ENCODE measurements around the gene ISG15.
"Not testable (repeated sequence)": the region's sequence is repeated elsewhere in the genome, so short reads cannot be mapped to it uniquely, and the experiment has no call there.

ISG15 gene

DNA sequence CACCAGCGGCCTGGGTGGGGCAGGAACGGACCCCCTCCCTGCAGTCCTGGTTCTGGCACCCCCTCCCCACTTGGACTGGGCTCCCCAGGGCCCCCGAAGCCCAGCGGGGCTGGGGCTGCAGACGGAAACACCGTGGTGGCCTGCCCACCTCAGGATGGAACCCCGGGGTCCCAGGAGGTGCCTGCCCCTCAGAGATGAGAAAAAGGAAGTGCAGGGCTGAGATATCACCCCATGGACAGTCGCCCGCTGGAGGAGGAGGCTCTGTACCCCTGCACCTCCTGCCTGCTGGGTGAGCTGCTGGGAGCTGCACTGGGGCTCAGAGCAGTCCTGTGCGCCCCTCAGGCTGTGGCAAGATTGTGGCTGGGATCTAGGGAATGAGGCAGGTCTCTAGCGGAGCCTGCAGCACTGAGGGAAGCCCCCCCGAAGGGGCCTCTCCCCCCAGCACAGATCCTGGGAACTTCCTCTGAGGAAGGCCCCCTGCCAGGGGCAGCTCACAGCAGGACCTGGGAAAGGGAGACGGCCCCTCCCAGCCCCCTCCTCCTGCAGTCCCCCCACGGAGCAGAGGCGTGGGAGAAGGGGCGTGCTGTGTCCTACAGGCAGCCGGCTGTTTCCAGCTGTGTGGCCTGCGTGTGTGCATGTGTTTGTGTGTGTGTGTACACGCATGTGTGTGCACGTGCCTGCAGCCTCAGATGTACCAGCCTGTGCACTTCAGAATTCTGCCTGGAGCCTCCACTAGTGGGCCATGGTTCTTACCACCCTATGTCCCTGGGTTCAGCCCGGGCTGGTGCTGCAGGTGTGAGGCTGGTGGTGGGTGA is 13.5 kb downstream of the ISG15 start:
- ChIA-PET CTCF (no interaction called here), POLR2A (no interaction called here)
- H3K4me3 ChIP-seq (ENCODE audit: low read depth, low read length) = no peak overlapping the region
- TF ChIP-seq, protein P1, sequence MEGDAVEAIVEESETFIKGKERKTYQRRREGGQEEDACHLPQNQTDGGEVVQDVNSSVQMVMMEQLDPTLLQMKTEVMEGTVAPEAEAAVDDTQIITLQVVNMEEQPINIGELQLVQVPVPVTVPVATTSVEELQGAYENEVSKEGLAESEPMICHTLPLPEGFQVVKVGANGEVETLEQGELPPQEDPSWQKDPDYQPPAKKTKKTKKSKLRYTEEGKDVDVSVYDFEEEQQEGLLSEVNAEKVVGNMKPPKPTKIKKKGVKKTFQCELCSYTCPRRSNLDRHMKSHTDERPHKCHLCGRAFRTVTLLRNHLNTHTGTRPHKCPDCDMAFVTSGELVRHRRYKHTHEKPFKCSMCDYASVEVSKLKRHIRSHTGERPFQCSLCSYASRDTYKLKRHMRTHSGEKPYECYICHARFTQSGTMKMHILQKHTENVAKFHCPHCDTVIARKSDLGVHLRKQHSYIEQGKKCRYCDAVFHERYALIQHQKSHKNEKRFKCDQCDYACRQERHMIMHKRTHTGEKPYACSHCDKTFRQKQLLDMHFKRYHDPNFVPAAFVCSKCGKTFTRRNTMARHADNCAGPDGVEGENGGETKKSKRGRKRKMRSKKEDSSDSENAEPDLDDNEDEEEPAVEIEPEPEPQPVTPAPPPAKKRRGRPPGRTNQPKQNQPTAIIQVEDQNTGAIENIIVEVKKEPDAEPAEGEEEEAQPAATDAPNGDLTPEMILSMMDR (IDR thresholded peaks at IDR 0.05; ENCODE audit: insufficient read depth, low read length, missing control alignments) = no peak
- no peak for DNase-seq (ENCODE audit: low read depth, low spot score)

DNA sequence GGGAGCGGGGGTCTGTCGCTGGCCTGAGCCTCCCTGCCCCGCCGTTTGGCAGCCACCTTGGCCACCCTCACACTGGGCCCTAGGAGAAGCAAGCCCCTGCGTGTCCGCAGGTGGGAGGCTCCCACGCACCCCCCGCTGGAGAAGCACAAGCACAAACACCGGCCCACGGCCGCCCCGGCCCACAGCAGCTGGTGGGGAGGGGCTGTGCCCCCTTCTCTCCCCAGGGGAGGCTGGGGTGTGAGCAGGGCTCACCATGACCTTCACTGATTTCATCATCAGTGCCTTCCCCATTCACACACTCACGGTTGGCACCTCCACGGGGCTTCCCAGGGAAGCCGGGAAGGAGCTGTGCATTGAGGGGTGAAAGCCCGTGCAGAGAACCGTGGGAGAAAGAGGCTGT is 14.5 kb downstream of the ISG15 start:
- ChIA-PET CTCF (no interaction called here), POLR2A (no interaction called here)
- TF ChIP-seq, protein P1 (IDR thresholded peaks at IDR 0.05; ENCODE audit: insufficient read depth, low read length, missing control alignments) = no peak
- DNase-seq (ENCODE audit: low read depth, low spot score) = no peak
- no peak overlapping the region for H3K4me3 ChIP-seq (ENCODE audit: low read depth, low read length)

DNA sequence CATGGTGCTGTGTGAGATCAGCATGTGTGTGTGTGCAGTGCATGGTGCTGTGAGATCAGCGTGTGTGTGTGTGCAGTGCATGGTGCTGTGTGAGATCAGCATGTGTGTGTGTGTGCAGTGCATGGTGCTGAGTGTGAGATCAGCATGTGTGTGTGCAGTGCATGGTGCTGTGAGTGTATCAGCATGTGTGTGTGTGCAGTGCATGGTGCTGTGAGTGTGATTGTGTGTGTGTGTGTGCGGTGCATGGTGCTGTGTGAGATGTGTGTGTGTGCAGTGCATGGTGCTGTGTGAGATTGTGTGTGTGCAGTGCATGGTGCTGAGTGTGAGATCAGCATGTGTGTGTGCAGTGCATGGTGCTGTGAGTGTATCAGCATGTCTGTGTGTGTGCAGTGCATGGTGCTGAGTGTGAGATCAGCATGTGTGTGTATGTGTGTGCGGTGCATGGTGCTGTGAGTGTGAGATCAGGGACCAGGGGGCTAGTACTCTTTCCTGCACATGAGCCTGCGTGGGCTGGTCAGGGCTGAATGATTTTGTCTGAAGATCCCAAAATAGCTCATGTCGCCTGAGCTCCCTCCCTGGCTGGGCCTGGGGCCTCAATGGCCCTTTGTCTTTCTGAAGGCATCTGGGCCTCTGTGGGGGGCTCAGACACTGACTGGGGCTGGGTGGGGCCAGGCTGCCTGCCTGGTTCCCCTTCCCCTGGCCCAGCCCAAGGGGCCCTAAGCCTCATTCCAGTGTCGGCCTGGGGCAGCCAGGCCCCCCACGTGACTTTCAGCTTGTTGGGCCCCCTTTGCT is 17.8 kb downstream of the ISG15 start:
- ChIA-PET CTCF (interaction anchor here (1.1 to 2.7 kb wide), 7 partner anchors 7 to 340 kb away, joined by 3 to 17 read pairs (median 4); partner anchors contain the start of gene AGRN), POLR2A (interaction anchor here (1.2 kb wide), 1 partner anchor 13 kb away, joined by 5 read pairs; no protein-coding TSS in a partner anchor)
- H3K4me3 ChIP-seq (ENCODE audit: low read depth, low read length); DNase-seq (ENCODE audit: low read depth, low spot score): not testable (repeated sequence)

DNA sequence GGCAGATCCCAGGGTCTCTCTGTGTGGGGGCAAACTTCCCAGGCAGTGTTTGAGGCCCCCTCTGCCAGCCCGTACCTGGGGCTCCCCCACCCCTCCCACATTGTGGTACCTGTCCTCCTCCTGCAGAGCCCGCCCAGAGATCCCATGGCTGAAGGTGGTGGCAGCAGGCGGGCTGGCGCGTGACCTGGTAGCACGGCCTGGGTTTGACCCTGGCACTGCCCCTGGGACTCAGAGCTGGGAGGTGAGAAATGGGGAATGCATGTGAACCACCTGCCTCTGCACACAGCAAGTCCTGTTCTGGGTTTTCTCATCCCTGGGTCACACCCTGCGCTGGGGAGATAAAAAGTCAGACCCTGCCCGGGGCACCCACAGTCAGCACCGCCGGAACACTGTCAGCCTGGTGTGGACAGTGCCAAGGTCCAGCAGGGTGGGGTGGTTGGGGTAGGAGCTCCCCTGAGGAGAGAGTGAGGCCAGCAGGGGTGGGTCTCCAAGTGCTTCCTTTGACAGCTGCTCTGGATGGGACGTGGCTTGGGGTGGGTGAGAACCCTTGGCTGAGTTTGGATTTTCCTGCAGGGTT is 18.4 kb downstream of the ISG15 start:
- ChIA-PET POLR2A (interaction anchor here (1.2 kb wide), 1 partner anchor 14 kb away, joined by 5 read pairs; no protein-coding TSS in a partner anchor), CTCF (interaction anchor here (0.7 to 2.7 kb wide), 8 partner anchors 8 to 339 kb away, joined by 3 to 17 read pairs (median 4); partner anchors contain the start of gene AGRN)
- no peak overlapping the region for H3K4me3 ChIP-seq (ENCODE audit: low read depth, low read length)
- no peak for DNase-seq (ENCODE audit: low read depth, low spot score)
- TF ChIP-seq, protein P1 (IDR thresholded peaks at IDR 0.05; ENCODE audit: insufficient read depth, low read length, missing control alignments) = no peak

DNA sequence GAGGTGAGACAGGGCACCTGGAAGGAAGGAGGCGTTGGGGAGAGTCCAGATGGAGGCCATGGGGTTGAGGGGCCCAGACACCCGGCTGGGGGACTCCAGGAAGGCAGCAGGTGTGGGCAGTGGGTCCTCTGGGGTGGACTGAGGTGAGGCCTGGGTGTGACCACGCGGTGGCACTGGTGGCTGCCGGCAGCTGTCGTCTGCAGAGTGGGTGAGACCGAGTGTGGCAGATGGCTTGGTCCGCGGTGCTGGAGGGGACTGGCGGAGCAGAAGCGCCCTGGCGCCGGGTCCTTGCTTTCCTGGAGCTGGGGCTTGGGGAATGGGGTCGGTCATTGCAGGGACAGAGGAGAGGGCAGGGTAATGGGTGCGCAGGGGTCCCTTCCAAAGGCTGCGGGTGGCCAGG is 19.1 kb downstream of the ISG15 start:
- ChIA-PET POLR2A (interaction anchor here (0.8 to 1.2 kb wide), 2 partner anchors 13 to 14 kb away, joined by 3 to 5 read pairs; partner anchors contain the start of gene AGRN), CTCF (interaction anchor here (0.7 to 2.7 kb wide), 9 partner anchors 7 to 339 kb away, joined by 3 to 17 read pairs (median 5); partner anchors contain the start of gene AGRN)
- DNase-seq (ENCODE audit: low read depth, low spot score) = no peak
- H3K4me3 ChIP-seq (ENCODE audit: low read depth, low read length) = no peak overlapping the region
- TF ChIP-seq, protein P1 (IDR thresholded peaks at IDR 0.05; ENCODE audit: insufficient read depth, low read length, missing control alignments) = no peak

DNA sequence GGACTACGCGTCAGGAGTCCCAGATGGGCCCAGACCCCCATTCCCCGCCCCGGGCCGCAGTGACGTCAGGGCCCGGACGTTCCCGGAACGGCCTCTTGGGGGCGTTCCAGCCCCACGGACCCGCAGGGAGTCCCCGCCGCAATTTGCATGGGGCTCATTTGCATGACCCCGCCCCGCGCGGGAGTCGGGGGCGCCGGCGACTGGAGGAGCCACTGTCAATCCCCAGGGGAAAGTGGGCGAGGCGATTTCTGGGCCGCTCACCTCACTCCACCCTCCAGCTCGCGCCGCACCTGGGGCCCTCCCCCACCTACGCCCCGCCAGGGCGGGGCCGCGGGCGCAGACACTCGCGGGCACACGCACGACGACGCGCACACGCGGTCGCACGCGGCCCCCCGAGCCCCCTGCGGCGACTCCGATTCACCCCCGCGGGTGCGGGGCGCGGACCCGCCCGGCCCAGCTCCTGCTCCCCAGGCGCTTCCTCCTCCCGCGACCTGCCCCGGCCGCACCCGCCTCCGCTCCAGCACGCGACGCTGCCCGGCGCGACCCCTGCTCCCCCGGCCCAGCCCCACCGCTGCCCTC is 19.8 kb downstream of the ISG15 start:
- no peak for DNase-seq (ENCODE audit: low read depth, low spot score)
- POLR2A ChIA-PET = interaction anchor here (0.6 to 0.8 kb wide), 2 partner anchors 14 kb away, joined by 3 read pairs; partner anchors contain the start of gene AGRN
- CTCF ChIA-PET = interaction anchor here (0.8 to 2.7 kb wide), 8 partner anchors 8 to 338 kb away, joined by 3 to 17 read pairs (median 6); partner anchors contain the start of gene AGRN
- TF ChIP-seq, protein P1 (IDR thresholded peaks at IDR 0.05; ENCODE audit: insufficient read depth, low read length, missing control alignments) = peak; percentile 82
- H3K4me3 ChIP-seq (ENCODE audit: low read depth, low read length) = peak overlapping the region; percentile 29

Data from AG04449 (cell line).